K562 (cell line): Measurements from ENCODE around the gene CEACAM21.

Experiments
- EGR1 ChIP-seq: fragments of 450-650 bp; conservative IDR thresholded peaks from 2 replicates; pipeline ENCODE4 v1.6.1; 2017; ENCODE audit warnings: mild to moderate bottlenecking
- EZH2 ChIP-seq: IDR thresholded peaks from 2 replicates; pipeline ENCODE4 v1.6.1; 2012; ENCODE audit warnings: low read depth, mild to moderate bottlenecking, inconsistent platforms, low read length, borderline replicate concordance
- FOXK2 ChIP-seq, 2 experiments: fragments of 450-650 bp; IDR thresholded peaks in 1 of 2; conservative IDR thresholded peaks in 1 of 2; 2 replicates each; pipeline ENCODE4 v1.6.1; 2016; ENCODE audit warnings: low read depth in 2 of 2, mild to moderate bottlenecking in 1 of 2
- HCFC1 ChIP-seq: IDR thresholded peaks from 2 replicates; pipeline ENCODE4 v1.6.1; 2012; ENCODE audit warnings: low read depth, low read length, improper control_type of control experiment
- NR2C2 ChIP-seq, 2 experiments: fragments of 200-800 bp in 1 of 2; sonication (Bioruptor generic) in 1 of 2; sonication (generic) in 1 of 2; formaldehyde crosslinking in 1 of 2; IDR thresholded peaks; 2 replicates each; pipeline versions ENCODE4 v1.6.1 to v1.8.0; 2016 to 2022; ENCODE audit warnings: mild to moderate bottlenecking in 1 of 2, missing compliant biosample characterization in 1 of 2, missing genetic modification characterization in 1 of 2, missing genetic modification reagents in 1 of 2
- POLR2AphosphoS2 ChIP-seq: IDR thresholded peaks from 2 replicates; pipeline ENCODE4 v1.6.1; 2012; ENCODE audit warnings: low read length, improper control_type of control experiment
- RAD21 ChIP-seq, 2 experiments: fragments of 250-450 bp in 1 of 2; fragments of 450-650 bp in 1 of 2; sonication (Bioruptor Pico) in 1 of 2; formaldehyde crosslinking in 1 of 2; IDR thresholded peaks in 1 of 2; conservative IDR thresholded peaks in 1 of 2; 2 replicates each; pipeline versions ENCODE4 v1.4.0 to v1.8.0; 2020 to 2022; ENCODE audit warnings: mild to moderate bottlenecking in 2 of 2, moderate library complexity in 1 of 2
- ZNF717 ChIP-seq: fragments of 250-450 bp; sonication (Bioruptor Pico); IDR thresholded peaks from 2 replicates; pipeline ENCODE4 v1.5.0; 2021
- TF ChIP-seq, protein P1 (sequence below), 3 experiments: IDR thresholded peaks in 2 of 3; conservative IDR thresholded peaks in 1 of 3; 2 replicates each; pipeline ENCODE4 v1.5.1; 2011 to 2012; ENCODE audit warnings: low read length in 3 of 3, mild to moderate bottlenecking in 3 of 3, control low read depth in 2 of 3, improper control_type of control experiment in 1 of 3, inconsistent platforms in 1 of 3, low read depth in 1 of 3, mixed read lengths in 1 of 3, moderate library complexity in 1 of 3; ENCODE audit not compliant: insufficient read depth in 2 of 3

DNA sequence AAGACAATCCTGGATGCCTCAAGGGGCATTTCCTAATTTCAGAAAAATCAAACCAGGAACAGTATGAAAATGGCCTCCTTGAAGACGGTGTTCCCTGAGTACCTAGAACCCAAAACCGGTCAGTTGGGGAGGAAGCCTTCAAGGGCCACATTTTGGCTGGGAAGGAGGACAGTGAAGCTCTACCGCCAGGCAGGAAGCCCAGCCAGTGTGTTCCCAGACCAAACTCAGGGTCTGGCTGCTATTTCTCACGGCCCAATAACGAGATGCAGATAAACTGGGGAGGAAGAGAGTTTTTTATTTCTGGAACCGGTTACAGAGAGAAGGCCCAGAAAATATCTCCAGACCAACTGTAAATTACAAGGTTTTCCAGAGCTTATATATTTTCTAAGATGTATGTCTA lies 24.3 kb upstream of the CEACAM21 start:
- TF ChIP-seq FOXK2 (conservative IDR thresholded peaks at IDR 0.05 in 1 of 2, IDR thresholded peaks at IDR 0.05 in 1 of 2; ENCODE audit: low read depth in 2 of 2) (no peak), NR2C2 (CRISPR knock-in tag; IDR thresholded peaks at IDR 0.05) (no peak), NR2C2 (tag; IDR thresholded peaks at IDR 0.05) (no peak), POLR2AphosphoS2 (no peak), HCFC1 (no peak), RAD21 (CRISPR knock-in tag; conservative IDR thresholded peaks at IDR 0.05 in 1 of 2, IDR thresholded peaks at IDR 0.05 in 1 of 2) (no peak), ZNF717 (CRISPR knock-in tag) (no peak), EZH2 (no peak), EGR1 (no peak)
- TF ChIP-seq, protein P1, sequence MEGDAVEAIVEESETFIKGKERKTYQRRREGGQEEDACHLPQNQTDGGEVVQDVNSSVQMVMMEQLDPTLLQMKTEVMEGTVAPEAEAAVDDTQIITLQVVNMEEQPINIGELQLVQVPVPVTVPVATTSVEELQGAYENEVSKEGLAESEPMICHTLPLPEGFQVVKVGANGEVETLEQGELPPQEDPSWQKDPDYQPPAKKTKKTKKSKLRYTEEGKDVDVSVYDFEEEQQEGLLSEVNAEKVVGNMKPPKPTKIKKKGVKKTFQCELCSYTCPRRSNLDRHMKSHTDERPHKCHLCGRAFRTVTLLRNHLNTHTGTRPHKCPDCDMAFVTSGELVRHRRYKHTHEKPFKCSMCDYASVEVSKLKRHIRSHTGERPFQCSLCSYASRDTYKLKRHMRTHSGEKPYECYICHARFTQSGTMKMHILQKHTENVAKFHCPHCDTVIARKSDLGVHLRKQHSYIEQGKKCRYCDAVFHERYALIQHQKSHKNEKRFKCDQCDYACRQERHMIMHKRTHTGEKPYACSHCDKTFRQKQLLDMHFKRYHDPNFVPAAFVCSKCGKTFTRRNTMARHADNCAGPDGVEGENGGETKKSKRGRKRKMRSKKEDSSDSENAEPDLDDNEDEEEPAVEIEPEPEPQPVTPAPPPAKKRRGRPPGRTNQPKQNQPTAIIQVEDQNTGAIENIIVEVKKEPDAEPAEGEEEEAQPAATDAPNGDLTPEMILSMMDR (IDR thresholded peaks at IDR 0.05 in 2 of 3, conservative IDR thresholded peaks at IDR 0.05 in 1 of 3; ENCODE audit: insufficient read depth in 2 of 3, low read depth in 1 of 3, low read length in 3 of 3) = no peak
